ENCODE data around the gene FBXO17. TPM values are rescaled to one million over a fixed set of nuclear protein-coding genes. Genes with fewer than 3 reads are reported as not detected.

FBXO17 gene
- total and polyA plus RNA-seq, 2 experiments from 2014 or later = 30.3 to 36.4 TPM

DNA sequence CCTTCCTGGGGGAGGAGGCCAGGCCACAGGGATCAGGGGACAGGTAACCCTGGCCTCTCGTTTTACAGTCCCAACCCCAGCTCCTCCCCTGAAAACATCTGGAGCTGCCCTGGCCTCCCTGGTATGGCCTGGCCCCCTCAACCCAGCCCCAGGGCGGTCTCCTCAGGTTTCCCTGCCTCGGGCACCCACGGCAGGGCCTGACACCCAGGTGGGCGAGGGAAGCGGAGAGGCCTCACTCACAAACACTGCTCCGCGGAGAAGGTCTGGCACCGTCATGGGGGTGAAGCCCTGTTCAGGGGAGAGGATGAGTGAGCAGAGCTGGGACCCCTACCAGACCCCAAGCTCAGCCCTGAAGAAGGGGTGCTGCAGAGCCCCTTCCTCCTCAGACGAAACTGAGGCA lies 57.0 kb downstream of the FBXO17 start:
- Histone ChIP-seq H3K36me3 (ENCODE audit: low read depth) (no peaks in the 10 kb centered on the region), H3F3A (ENCODE audit: insufficient read depth) (no peaks in the 10 kb centered on the region), H3K4me2 (ENCODE audit: unreplicated experiment) (no peak overlapping the region), H2AFZ (no peak overlapping the region), H3K9me3 (ENCODE audit: low read depth) (no peaks in the 10 kb centered on the region), H3K79me2 (ENCODE audit: insufficient read depth) (no peaks in the 10 kb centered on the region), H3K4me1 (ENCODE audit: insufficient read depth) (no peaks in the 10 kb centered on the region), H3K9ac (no peak overlapping the region), H3K9me2 (ENCODE audit: insufficient read depth) (no peaks in the 10 kb centered on the region), H3K4me3 (no peak overlapping the region), H4K20me1 (ENCODE audit: insufficient read depth) (no peaks in the 10 kb centered on the region), H3K27ac (no peak overlapping the region), H3K27me3 (replicated peaks; ENCODE audit: insufficient read depth) (no peaks in the 10 kb centered on the region)
- WGBS, 2 experiments (ENCODE audit: low coverage in 1 of 2, low lambda C conversion rate in 2 of 2, missing lambda C conversion rate in 2 of 2) = 90 to 94% methylated on average over 9 to 10 of the region's 10 CpGs
- no peak for DNase-seq
- in situ Hi-C loops (cut with MboI) = no loop called here
- TF ChIP-seq EZH2phosphoT487 (IDR thresholded peaks at IDR 0.05; ENCODE audit: insufficient read depth, low read depth) (no peak), EZH2 (IDR thresholded peaks at IDR 0.05; ENCODE audit: insufficient read depth, poor library complexity, severe bottlenecking) (no peak)

DNA sequence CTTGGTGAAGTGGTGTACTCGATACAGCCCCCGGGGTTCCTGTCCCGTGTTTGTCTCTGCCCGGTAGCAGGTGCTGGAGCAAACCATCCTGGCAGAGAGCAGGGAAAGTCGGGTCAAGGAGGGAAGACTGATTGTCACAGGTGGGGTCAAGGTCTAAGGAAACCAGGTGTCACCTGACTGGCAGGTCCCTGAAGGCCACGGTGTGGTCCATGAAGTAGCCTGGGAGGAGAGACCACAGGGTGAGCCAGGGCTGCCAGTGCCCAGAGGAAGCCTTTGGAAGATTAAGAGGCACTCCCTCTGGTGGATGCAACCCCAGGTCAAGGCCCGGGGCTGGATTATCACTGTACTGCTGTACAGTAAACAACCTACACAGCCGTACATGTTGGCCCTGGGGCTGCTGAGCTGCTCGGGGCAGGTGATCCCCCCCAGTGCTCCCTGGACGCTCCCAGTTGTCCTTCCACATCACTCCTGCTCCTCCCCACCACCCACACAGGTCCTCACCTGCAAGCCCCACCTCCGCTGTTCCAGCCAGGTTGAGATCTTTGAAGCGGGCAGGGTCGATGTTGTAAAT lies 57.5 kb downstream of the FBXO17 start:
- Histone ChIP-seq H3K9ac (no peak overlapping the region), H3K27me3 (replicated peaks; ENCODE audit: insufficient read depth) (no peaks in the 10 kb centered on the region), H3K9me2 (ENCODE audit: insufficient read depth) (no peaks in the 10 kb centered on the region), H3K27ac (no peak overlapping the region), H4K20me1 (ENCODE audit: insufficient read depth) (no peaks in the 10 kb centered on the region), H3K36me3 (ENCODE audit: low read depth) (no peaks in the 10 kb centered on the region), H2AFZ (no peak overlapping the region), H3K4me2 (ENCODE audit: unreplicated experiment) (no peak overlapping the region), H3F3A (ENCODE audit: insufficient read depth) (no peaks in the 10 kb centered on the region), H3K9me3 (ENCODE audit: low read depth) (no peaks in the 10 kb centered on the region), H3K4me3 (no peak overlapping the region), H3K4me1 (ENCODE audit: insufficient read depth) (no peaks in the 10 kb centered on the region), H3K79me2 (ENCODE audit: insufficient read depth) (no peaks in the 10 kb centered on the region)
- DNase-seq = peak; percentile 30
- TF ChIP-seq EZH2phosphoT487 (IDR thresholded peaks at IDR 0.05; ENCODE audit: insufficient read depth, low read depth) (no peak), EZH2 (IDR thresholded peaks at IDR 0.05; ENCODE audit: insufficient read depth, poor library complexity, severe bottlenecking) (no peak)
- 85 to 89% methylated on average over 13 of the region's 13 CpGs for WGBS, 2 experiments (ENCODE audit: low coverage in 1 of 2, low lambda C conversion rate in 2 of 2, missing lambda C conversion rate in 2 of 2)
- in situ Hi-C loops (cut with MboI) = no loop called here

DNA sequence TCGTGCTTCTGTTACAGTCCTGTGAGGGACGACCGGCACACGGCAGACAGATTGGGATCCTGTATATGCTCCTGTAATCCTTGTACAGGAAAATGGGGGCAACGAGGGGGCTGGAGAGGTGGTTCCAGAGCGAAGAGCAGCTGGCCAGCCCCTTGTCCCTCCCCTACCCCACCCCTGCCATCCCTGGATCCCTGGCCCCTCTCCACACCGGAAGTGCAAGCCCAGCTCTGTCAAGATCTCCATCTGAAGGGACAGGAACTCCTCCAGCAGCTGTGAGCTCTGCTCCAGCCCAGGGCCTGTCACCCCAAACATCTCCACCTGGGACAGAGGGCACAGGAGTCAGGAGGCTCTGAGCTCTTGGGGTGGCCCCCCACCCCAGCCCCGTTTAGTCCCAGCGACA lies 58.0 kb downstream of the FBXO17 start:
- no peaks in the 10 kb centered on the region for H3K9me2 ChIP-seq (ENCODE audit: insufficient read depth)
- TF ChIP-seq EZH2 (IDR thresholded peaks at IDR 0.05; ENCODE audit: insufficient read depth, poor library complexity, severe bottlenecking) = no peak
- no peak for TF ChIP-seq EZH2phosphoT487 (IDR thresholded peaks at IDR 0.05; ENCODE audit: insufficient read depth, low read depth)

DNA sequence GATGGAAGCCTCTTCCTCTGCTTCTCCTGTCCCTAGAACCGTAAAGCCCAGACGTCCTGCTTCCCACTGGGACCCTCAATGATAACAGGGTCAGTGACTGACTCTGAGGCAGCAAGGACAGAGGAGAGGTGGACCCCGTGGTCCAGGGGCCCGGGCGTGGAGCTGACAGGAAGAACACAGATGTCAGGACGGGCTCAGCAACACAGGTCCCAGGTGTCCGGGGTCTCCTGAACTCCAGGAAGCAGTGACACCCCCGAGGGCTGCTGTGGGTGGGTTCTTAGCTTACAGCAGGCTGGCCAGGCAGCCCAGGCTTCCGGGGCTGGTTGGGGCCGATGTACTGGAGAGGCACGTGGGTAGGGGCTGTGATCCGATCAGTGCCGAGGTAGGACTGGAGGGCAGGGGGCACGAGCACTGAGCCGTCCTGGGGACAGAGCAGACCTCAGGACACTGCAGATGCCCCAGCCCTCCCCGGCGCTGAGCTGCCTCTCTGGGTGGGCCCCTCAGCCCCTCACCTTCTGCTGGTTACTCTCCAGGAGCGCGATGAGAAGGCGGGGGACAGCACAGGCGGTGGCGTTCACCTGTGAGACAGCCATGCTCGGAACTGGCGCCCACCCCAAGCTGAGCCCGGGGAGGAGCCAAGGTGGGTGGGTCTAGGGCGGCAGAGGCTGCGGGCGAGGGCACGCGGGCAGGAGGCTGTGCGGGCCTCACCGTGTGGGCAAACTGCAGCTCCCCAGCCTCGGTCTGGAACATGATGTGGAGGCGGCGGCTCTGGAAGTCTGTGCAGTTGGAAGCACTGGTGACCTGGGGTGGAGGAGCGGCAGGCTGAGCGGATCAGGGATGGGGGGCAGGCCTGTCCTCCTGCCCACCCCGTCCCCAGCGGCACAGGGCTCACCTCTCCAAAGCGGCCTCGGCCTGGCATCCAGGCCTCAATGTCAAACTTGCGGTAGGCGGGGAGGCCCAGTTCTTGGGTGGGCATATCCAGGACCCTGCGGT lies 59.9 kb downstream of the FBXO17 start:
- no peak overlapping the region for H3K4me3 ChIP-seq
- H3K4me1 ChIP-seq (ENCODE audit: insufficient read depth) = no peaks in the 10 kb centered on the region
- H3K4me2 ChIP-seq (ENCODE audit: unreplicated experiment) = no peak overlapping the region
- no peaks in the 10 kb centered on the region for H3K9me3 ChIP-seq (ENCODE audit: low read depth)
- no peaks in the 10 kb centered on the region for H3K9me2 ChIP-seq (ENCODE audit: insufficient read depth)
- H3K36me3 ChIP-seq (ENCODE audit: low read depth) = no peaks in the 10 kb centered on the region
- no peak overlapping the region for H3K9ac ChIP-seq
- in situ Hi-C loops (cut with MboI) = no loop called here
- H4K20me1 ChIP-seq (ENCODE audit: insufficient read depth) = no peaks in the 10 kb centered on the region
- no peak overlapping the region for H3K27ac ChIP-seq
- no peaks in the 10 kb centered on the region for H3K79me2 ChIP-seq (ENCODE audit: insufficient read depth)
- no peaks in the 10 kb centered on the region for H3F3A ChIP-seq (ENCODE audit: insufficient read depth)
- H3K27me3 ChIP-seq (replicated peaks; ENCODE audit: insufficient read depth) = no peaks in the 10 kb centered on the region
- DNase-seq = no peak
- TF ChIP-seq EZH2 (IDR thresholded peaks at IDR 0.05; ENCODE audit: insufficient read depth, poor library complexity, severe bottlenecking) (no peak), EZH2phosphoT487 (IDR thresholded peaks at IDR 0.05; ENCODE audit: insufficient read depth, low read depth) (no peak)
- 95 to 96% methylated on average over 43 to 44 of the region's 44 CpGs for WGBS, 2 experiments (ENCODE audit: low coverage in 1 of 2, low lambda C conversion rate in 2 of 2, missing lambda C conversion rate in 2 of 2)
- no peak overlapping the region for H2AFZ ChIP-seq

More for the DNA sequence above, 58.0 kb downstream of the FBXO17 start:
- Histone ChIP-seq H4K20me1 (ENCODE audit: insufficient read depth) (no peaks in the 10 kb centered on the region), H3K27ac (no peak overlapping the region), H3K4me1 (ENCODE audit: insufficient read depth) (no peaks in the 10 kb centered on the region), H3K4me3 (no peak overlapping the region), H3K9me3 (ENCODE audit: low read depth) (no peaks in the 10 kb centered on the region), H3K4me2 (ENCODE audit: unreplicated experiment) (no peak overlapping the region), H3K79me2 (ENCODE audit: insufficient read depth) (no peaks in the 10 kb centered on the region), H3F3A (ENCODE audit: insufficient read depth) (no peaks in the 10 kb centered on the region), H3K36me3 (ENCODE audit: low read depth) (no peaks in the 10 kb centered on the region), H2AFZ (no peak overlapping the region), H3K9ac (no peak overlapping the region), H3K27me3 (replicated peaks; ENCODE audit: insufficient read depth) (no peaks in the 10 kb centered on the region)
- no peak for DNase-seq
- in situ Hi-C loops (cut with MboI) = no loop called here
- WGBS, 2 experiments (ENCODE audit: low coverage in 1 of 2, low lambda C conversion rate in 2 of 2, missing lambda C conversion rate in 2 of 2) = 54 to 61% methylated on average over 8 to 9 of the region's 9 CpGs

All from GM23248 (cell line).